ENCODE data around the gene R3HCC1L.

Gene R3HCC1L

GRCh38 chr10:98134431-98135221 lies at the start of gene R3HCC1L:
R3HCC1L (plus strand) TSS chr10:98134657; CDS start chr10:98208115, 73,458 bp downstream.
- peak; percentile 94 for DNase-seq

GRCh38 chr10:98085238-98085637 lies 49.2 kb upstream of the R3HCC1L start:
- DNase-seq = no peak

GRCh38 chr10:98086837-98087708 lies 47.4 kb upstream of the R3HCC1L start:
- DNase-seq = no peak

GRCh38 chr10:98088186-98088971 lies 46.1 kb upstream of the R3HCC1L start:
- no peak for DNase-seq

GRCh38 chr10:98090822-98091221 lies 43.6 kb upstream of the R3HCC1L start:
- no peak for DNase-seq

- DNase-seq = no peak
These were observed 38.1 kb upstream of the R3HCC1L start for GRCh38 chr10:98096316-98096715.

- DNase-seq = no peak
These were observed 37.7 kb upstream of the R3HCC1L start for GRCh38 chr10:98096731-98097130.

GRCh38 chr10:98097175-98097574 lies 37.3 kb upstream of the R3HCC1L start:
- no peak for DNase-seq

- DNase-seq = no peak
These were observed 36.8 kb upstream of the R3HCC1L start for GRCh38 chr10:98097616-98098015.

- DNase-seq = no peak
These were observed 36.2 kb upstream of the R3HCC1L start for GRCh38 chr10:98098247-98098646.

GRCh38 chr10:98100476-98100875 lies 34.0 kb upstream of the R3HCC1L start:
- no peak for DNase-seq

- no peak for DNase-seq
These were observed 33.1 kb upstream of the R3HCC1L start for GRCh38 chr10:98101366-98101765.

- no peak for DNase-seq
These were observed 30.3 kb upstream of the R3HCC1L start for GRCh38 chr10:98104125-98104524.

- no peak for DNase-seq
These were observed 27.9 kb upstream of the R3HCC1L start for GRCh38 chr10:98106531-98106930.

- no peak for DNase-seq
These were observed 26.6 kb upstream of the R3HCC1L start for GRCh38 chr10:98107644-98108430.

- no peak for DNase-seq
These were observed 24.1 kb upstream of the R3HCC1L start for GRCh38 chr10:98110356-98110755.

GRCh38 chr10:98115031-98115787 lies 19.2 kb upstream of the R3HCC1L start:
- DNase-seq = no peak

- DNase-seq = no peak
These were observed 14.6 kb upstream of the R3HCC1L start for GRCh38 chr10:98119891-98120290.

- no peak for DNase-seq
These were observed 8.4 kb upstream of the R3HCC1L start for GRCh38 chr10:98125940-98126631.

- no peak for DNase-seq
These were observed 5.7 kb upstream of the R3HCC1L start for GRCh38 chr10:98128802-98129201.

GRCh38 chr10:98131619-98132018 lies 2.8 kb upstream of the R3HCC1L start:
- no peak for DNase-seq
